ENCODE measurements around the gene GAREM1.
A peak's percentile ranks its signal among the peaks of the same experiment; 100 is the strongest.
"Not testable (repeated sequence)": the region's sequence is repeated elsewhere in the genome, so short reads cannot be mapped to it uniquely, and the experiment has no call there.

GAREM1 gene

DNA sequence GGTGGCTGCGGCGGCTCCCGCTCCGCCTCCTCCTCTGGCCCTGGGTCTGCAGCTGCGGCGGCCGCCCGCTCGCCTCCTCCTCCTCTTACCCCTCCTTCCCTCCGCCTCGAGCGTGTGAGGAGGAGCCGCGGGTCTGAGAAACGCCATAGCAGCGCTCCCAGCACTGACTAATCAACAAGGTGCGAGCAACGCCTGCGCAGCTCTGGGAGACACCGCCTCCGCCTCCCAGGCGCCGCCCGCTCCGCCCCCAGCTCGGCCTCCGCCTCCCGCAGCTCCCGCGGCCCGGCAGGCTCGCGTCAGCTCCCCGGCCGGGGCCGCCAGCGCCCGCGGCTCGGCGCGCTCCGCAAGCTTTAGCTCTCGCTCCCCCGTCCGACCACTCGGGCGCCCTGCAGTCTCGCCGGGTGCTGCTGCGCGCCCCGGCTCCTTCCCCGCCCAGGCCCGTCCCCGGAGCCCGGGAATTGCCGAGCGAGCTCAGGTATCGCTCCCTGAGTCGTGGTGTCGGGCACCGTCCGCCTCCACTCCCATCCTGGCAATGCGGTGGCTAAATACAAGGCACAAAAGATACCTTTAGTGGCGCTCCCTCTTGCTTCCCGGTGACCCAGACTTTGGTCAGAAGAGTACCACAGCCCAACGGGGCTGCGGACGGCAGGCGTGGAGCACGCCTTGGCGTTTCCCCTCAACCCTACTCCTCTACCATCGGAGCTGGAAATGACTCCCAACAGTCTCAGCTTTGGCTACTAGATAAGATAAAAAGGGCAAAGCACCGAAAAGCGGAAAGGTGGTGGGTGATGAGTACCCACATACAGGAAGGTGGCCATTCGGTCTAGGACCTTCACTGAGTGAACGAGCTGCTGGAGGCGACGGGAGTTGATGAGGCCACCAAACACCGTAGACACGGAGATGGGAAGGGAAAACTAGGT, at the start of gene GAREM1:
GAREM1 (minus strand) TSS at position 169 of the 920 bp plus-strand sequence. CDS start 454 bp downstream, outside the sequence.
- DNase-seq: peak; percentile 90

DNA sequence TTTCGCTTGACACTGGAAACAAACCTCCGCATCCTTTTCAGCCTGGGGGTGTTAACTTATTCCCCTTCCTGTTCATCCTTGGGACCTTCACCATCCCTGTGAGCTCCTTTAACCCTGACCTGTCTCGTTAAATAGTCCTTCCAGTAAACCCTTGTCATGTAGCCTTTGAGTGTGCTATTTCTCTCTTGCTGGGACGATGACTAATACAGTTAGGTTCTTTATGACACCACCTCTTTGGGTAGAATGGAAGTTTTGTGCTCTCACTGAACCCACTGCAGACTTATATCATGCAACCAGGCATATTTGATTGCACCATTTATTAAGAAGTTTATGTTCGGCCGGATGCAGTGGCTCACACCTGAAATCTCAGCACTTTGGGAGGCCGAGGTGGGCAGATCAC, 40.5 kb upstream of the GAREM1 start:
- no peak for DNase-seq

GRCh38 chr18:32509111-32509510, 38.4 kb upstream of the GAREM1 start:
- no peak for DNase-seq

DNA sequence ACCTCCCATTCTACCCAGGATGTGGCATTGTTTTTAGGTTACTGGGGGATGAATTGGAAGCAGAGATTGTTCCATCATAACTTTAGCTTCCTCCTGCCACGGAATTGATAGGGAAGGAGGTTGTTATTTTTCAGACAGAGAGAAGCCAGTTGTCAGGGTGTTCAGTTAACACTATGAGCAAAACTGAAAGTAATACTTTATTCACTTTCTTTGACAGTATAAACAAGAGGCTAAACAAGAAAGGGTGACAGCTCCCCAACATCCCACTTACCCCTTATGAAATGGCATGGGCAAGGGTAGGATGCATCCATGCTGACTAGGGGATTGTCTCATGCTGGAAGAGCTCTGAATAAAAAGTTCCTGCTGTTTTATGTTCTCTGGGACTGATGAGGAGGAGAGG, 36.4 kb upstream of the GAREM1 start:
- DNase-seq: no peak

GRCh38 chr18:32502014-32502413, 31.3 kb upstream of the GAREM1 start:
- no peak for DNase-seq

DNA sequence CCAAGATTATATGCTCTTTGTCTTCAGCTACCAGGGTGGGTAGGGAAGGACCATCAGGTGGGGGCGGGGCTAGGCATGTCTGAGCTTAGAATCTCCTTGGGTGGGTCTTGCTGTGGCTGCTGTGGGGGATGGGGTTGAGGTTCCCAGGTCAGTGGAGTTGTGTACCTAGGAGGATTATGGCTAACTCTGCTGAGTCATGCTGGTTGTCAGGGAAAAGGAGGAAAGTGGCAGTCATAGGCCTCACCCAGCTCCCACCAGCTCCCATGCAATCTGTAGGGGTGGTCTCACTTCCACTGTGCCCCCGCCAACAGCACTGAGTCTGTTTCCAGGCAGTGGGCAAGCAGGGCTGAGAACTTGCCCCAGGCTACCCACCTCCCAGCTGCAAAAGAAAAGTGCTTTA, 30.6 kb upstream of the GAREM1 start:
- DNase-seq: not testable (repeated sequence)

- no peak for DNase-seq
Measured at GRCh38 chr18:32483002-32483401, 12.3 kb upstream of the GAREM1 start.

GRCh38 chr18:32482117-32482516, 11.4 kb upstream of the GAREM1 start:
- no peak for DNase-seq

GRCh38 chr18:32480581-32480980, 9.9 kb upstream of the GAREM1 start:
- DNase-seq: no peak

GRCh38 chr18:32478807-32479206, 8.1 kb upstream of the GAREM1 start:
- DNase-seq: no peak

DNA sequence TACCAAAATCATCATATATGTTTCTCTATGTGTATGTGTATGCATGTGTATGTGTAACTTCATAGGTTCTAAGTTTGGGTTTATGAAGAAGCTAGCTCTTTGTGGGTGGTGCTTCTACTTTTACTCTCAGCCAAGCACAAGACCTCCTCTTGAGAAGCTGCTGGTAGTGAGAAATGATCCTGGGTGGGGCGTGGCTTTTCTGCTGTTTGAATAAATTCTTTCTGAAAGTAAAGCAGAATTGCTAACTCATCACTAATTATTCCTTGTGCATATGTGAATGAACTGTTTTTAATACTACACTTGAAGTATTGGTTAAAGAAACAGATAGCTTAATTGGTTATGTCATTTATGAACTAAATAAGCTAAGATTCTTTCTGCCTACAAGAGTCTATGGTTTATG, 7.6 kb upstream of the GAREM1 start:
- DNase-seq: no peak

DNA sequence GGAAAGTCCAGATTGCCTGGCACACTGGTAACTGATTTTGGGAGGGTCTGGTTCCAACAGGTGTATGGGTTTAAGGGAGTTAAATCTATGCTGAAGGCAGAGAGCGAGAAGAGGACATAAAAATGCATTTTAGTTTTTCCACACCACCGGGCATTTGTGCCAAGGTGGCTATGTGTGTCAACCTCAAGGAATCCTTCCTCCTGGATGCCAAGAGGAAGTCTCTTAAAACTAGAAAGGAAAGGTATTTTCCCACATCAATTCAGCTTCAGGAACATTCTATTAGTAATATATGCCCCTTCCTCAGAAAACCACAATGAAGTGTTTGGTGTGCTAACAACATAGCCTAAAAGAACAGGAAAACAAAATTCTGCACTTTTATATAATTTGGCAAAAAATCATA, 5.4 kb upstream of the GAREM1 start:
- DNase-seq: no peak

DNA sequence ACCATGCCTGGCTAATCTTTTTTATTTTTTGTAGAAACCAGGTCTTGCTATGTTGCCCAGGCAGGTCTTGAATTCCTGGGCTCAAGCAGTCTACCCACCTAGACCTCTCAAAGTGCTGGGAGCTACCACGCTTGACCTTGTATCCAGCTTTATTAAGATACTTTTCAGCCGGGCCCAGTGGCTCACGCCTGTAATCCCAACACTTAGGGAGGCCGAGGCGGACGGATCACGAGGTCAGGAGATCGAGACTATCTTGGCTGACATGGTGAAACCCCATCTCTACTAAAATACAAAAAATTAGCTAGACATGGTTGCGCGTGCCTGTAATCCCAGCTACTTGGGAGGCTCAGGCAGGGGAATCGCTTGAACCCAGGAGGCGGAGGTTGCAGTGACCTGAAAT, 4.4 kb upstream of the GAREM1 start:
- not testable (repeated sequence) for DNase-seq

DNA sequence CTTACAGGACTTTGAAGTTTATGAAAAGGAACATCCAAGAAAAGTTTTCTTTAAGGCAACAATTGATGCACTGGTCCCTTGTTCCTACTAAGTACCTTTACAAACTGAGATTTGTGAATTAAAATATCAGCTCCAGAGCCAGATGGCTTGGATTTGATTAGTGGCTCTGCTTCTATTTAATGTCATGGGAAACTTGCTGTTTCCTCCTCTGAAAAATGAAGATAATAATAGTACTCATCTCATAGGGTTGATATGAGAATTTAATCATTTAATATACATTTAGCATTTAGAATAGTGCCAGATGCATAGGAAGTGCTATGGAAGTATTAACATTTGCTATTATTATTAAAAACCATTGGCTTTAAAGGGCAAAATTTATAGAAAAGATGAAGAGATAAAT, 2.6 kb upstream of the GAREM1 start:
- DNase-seq: no peak

DNA sequence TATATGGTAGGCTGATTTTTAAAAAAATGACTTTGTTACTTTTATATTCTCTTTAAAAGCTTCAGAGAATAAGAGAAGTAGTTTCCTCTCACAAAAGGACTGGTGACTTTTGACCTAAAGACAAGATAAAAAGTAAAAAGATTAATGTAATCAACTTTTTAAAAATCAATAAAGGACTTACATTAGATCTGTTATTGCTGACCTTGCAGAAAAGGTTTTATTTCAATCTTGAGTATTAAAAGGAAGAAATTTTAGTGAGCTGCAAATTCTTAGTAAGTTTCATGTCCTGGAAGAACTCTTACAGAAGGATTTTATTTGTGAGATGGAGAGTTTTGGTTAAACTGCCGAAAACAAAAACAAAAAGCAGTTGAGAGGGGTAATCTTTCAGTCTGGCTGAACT, 2.2 kb upstream of the GAREM1 start:
- no peak for DNase-seq

GRCh38 chr18:32470460-32470713, 295 bp downstream of the GAREM1 start:
- DNase-seq: no peak

GRCh38 chr18:32469691-32470459, 807 bp downstream of the GAREM1 start:
- DNase-seq: peak; percentile 5

DNA sequence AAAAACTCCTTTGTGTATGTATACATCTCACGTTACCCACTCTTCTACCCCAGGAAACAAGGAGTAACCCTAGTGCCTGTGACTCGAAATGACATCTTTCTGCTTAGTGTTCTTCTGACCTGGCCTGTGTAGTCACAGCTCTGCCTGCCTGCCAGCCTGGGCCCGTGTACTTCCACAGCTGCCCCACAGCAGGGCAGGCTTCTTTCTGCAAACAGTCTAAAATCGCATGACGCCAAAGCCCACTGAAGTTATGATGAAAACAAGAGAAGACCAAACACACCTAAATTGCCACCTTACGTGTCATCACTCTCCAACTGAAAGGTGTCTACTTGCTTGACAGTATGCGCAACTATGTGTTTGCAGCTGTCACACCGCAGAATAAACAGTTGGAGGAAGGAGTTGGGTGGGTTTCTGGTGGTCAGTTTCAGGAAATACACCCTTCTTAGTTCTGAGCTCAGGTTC, 1.5 kb downstream of the GAREM1 start:
- DNase-seq: no peak

- DNase-seq: no peak
Measured at GRCh38 chr18:32468147-32468845, 2.4 kb downstream of the GAREM1 start.

DNA sequence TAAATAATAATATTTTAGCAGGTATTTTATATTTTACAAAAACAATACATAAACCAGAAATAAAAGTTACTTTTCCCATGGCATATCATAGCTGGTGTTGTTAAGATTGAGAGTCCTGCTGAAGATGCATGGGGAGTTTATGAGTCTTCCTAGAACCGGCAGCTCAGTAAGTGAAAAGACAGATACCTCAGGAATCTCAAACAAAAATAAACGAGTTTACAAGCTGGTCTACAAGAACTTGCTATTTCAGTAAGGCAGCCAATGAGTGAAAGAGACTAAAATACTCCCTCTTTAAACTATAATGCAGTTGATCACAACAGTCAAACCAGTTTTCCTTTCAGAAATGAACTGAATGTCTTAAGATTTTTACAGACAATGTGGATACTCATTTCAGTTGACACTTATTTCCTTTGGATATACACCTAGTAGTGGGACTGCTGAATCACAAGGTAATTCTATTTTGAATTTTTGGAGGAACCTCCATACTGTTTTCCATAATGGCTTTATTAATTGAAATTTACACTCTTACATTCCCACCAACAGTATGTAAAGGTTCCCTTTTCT, 8.9 kb downstream of the GAREM1 start:
- no peak for DNase-seq

GRCh38 chr18:32460171-32460731, 10.4 kb downstream of the GAREM1 start:
- DNase-seq: no peak

- no peak for DNase-seq
Measured at GRCh38 chr18:32459361-32460101, 11.2 kb downstream of the GAREM1 start.
